GM18907 (cell line): ENCODE data around the gene AJAP1.

ENCODE experiments used
- ATAC-seq: cut with Tn5 transposase; IDR thresholded peaks from one replicate; pipeline ENCODE4 v1.9.1; 2021; ENCODE audit warnings: mild to moderate bottlenecking, moderate library complexity; ENCODE audit not compliant: unreplicated experiment

AJAP1 gene

GRCh38 chr1:4699376-4700301, 45.2 kb downstream of the AJAP1 start:
- ATAC-seq = no peak

- no peak for ATAC-seq
Observed at GRCh38 chr1:4700801-4701200, 46.4 kb downstream of the AJAP1 start.

- no peak for ATAC-seq
Observed at GRCh38 chr1:4701276-4701675, 46.9 kb downstream of the AJAP1 start.

GRCh38 chr1:4702464-4702863, 48.1 kb downstream of the AJAP1 start:
- ATAC-seq = no peak

GRCh38 chr1:4702932-4703331, 48.5 kb downstream of the AJAP1 start:
- no peak for ATAC-seq

GRCh38 chr1:4703646-4704045, 49.2 kb downstream of the AJAP1 start:
- no peak for ATAC-seq

- ATAC-seq = no peak
Observed at GRCh38 chr1:4708840-4709507, 54.6 kb downstream of the AJAP1 start.

DNA sequence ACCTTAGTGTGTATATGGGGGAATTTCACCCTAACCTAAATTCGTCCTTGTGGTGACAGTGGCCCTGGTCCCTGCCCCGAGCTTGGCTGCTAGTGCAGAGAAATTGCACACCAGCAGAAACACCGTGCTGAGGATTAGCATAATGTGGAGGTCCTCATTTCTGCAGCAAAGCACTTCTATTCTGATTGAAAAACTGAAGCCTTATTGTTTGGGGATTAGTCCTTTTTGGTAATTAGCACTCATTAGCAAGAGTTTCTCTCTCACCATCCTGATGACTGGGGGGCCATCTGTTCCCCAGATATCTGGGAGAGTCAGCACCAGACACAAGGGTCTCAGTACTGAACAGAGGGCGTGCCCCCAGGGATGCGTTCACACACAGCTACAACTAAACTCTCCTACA, 55.2 kb downstream of the AJAP1 start:
- ATAC-seq = no peak

GRCh38 chr1:4710592-4711415, 56.4 kb downstream of the AJAP1 start:
- no peak for ATAC-seq

DNA sequence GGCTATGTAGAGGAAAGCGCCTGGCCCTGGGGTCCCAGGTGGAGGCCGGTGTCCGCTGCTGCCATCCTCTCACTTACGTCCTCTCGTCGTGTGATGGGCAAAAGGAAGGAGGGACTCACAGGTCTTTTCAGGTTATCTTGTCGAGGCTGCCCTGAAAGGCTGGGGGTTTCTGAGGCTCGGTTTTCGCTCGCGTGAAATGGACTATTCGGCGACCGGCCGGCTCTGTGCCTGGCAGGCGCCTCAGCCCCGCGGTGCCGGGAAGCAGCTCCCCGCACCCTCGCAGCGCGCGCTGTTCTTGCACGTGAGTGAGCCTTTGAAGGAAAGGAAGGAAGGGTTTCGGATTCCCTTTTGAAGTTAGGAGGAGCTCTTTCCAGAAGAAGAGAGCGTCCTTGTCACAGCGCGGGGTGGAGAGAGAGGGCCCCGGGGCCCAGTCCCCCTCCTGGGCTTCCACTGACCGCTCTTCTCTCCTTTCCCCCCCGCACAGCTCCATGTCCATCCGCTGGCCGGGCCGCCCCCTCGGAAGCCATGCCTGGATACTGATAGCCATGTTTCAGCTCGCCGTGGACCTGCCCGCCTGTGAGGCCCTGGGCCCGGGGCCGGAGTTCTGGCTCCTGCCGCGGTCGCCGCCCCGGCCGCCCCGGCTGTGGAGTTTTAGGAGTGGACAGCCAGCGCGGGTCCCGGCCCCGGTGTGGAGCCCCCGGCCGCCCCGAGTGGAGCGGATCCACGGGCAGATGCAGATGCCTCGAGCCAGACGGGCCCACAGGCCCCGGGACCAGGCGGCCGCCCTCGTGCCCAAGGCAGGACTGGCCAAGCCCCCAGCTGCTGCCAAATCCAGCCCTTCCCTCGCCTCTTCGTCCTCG, 57.2 kb downstream of the AJAP1 start:
- no peak for ATAC-seq

- no peak for ATAC-seq
Observed at GRCh38 chr1:4713669-4714068, 59.3 kb downstream of the AJAP1 start.

DNA sequence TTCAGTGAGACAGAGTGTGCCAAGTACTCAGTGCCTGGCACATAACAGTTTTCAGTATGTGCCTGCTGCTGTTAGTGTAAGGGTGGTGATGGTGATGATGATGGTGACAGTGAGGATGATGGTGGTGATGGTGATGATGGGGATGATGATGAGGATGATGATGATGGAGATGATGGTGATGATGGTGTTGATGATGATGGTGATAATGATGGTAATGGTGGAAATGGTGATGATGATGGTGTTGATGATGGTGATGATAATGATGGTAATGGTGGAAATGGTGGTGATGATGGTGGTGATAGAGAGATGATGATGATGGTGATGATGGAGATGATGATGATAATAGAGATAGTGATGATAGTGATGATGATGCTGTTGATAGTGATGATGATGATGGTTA, 62.0 kb downstream of the AJAP1 start:
- no peak for ATAC-seq

GRCh38 chr1:4718071-4718470, 63.7 kb downstream of the AJAP1 start:
- no peak for ATAC-seq

DNA sequence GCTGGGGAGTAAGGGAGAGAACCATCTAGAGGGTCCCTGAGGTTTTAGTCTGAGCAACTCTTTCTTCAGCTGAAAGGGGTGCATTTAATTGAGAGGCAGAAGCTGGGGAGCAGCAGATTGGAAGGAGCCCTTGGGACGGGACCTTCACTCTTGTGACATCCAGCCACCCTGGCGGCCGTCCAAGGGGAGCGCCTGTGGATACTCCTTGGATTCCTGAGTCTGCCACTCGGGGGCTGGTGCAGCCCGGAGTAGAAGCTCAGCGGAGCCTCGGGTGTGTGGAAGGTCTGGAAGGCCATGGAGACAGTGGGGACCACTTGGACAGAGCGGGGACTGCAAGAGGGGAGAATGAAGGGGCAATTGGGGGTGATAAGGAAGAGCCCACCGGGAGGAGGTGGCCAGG, 68.7 kb downstream of the AJAP1 start:
- no peak for ATAC-seq

DNA sequence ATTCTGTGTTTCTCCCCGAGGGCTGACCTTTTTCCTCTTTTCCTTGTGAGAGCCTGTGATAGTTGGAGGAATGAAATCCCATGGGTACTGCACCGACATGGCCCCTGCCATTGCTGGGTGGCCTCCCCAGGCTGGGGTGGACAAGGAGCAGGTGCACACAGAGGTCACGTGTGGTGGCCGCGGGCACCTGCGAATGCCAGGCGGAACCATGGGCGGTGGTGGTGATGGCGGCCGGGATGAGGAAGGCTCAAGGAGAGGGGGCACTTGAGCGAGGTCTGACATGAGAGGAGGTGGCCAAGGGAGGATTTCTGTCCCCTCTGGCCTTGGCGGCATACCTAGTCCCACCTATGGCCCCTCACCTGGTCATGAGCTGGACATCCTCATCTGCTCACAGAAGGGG, 69.6 kb downstream of the AJAP1 start:
- no peak for ATAC-seq

DNA sequence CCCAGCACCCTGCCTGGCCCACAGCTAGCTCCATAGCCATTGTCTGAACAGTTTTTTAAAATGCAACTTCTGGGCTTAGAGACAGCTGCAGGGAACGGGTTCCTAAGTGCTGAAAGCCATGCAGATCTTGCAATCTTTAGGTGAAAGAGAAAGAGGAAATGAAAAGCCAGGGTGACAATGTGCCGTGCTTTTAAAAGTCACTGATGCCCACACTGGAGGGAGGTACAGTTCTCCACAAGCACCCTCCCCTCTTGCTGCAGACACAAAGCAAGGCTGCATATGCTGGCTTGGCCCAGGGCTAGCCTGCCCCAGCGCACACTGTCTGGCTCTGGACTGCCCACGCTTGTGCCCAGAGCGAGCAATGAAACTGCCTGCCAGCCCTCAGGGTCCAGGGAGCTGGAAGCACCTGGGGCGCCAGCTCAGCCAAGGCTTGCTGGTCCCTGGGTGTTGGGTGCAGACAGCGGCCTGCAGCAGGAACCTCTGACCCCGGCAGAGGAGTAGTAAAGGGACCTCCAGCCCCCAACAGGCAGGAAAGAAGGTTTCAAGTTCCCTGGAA, 70.4 kb downstream of the AJAP1 start:
- no peak for ATAC-seq

DNA sequence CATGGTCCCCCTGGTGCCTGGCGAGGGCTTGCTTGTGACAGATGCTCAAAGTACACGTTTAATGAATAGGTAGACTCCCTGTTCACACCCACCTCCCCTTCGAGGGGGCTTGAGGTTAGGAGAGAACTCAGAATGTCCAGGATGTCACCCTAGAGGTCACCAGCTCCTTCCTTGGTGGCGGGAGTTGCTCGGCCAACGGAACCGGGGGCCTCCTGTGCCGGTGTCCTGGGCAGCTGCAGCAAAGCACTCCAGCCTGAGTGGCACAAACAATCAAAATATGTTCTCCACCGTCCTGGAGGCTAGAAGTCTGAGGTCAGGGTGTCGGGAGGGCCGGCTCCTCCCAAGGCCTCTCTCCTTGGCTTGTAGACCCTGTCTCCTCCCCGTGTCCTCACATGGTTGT, 71.0 kb downstream of the AJAP1 start:
- no peak for ATAC-seq

DNA sequence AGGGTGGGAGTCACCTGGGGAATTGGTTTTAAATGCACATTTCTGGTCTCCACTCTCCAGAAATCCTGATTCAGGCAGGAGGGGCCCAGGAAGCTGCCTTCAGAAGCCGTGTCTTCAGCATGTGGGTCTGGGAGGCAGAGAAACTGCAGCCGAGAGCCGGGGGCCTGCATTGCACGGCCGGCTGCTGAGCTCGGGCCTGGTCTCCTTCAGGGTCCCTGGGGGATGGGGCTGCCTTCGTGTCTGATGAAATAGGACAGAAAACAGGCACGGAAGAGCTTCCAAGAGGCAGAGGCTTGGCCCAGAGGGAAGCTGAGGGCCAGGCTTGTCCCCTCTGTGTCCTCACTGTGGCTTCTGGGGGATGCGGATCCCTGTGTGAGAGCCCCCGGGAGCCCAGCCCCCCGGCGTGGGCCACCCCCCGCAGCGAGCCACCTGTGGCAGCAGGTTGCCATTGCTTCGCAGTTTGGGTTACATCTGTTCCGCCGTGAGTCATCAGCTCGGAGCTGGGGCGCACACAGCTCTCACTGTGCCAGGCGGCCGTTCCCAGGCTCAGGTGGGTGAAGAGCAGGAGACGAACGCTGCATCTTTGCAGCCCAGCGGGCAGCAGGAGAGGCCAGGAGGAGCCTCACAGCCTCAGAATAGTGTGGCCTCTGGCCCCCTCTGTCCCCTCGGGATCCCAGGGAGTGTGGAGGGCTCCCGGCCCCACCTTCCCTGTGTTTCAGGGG, 72.4 kb downstream of the AJAP1 start:
- no peak for ATAC-seq

- no peak for ATAC-seq
Observed at GRCh38 chr1:4728319-4729089, 74.1 kb downstream of the AJAP1 start.
